Osteocyte (in vitro differentiated cells): ENCODE measurements around the gene ACTR8. TPM values are rescaled to one million over a fixed set of nuclear protein-coding genes. Genes with fewer than 3 reads are reported as not detected.
"Not testable (repeated sequence)": the region's sequence is repeated elsewhere in the genome, so short reads cannot be mapped to it uniquely, and the experiment has no call there.

ENCODE experiments used
- DNase-seq: peaks from one replicate; pipeline ENCODE4 v3.0.0; 2021; ENCODE audit warnings: mixed read lengths; ENCODE audit not compliant: unreplicated experiment; ENCODE audit errors: extremely low spot score
- H3K27ac Mint-ChIP-seq: one replicate; pipeline ENCODE4 v1.8.0; 2021; ENCODE audit warnings: mild to moderate bottlenecking, mixed read lengths; ENCODE audit not compliant: unreplicated experiment
- H3K27me3 Mint-ChIP-seq: one replicate; pipeline ENCODE4 v1.8.0; 2021; ENCODE audit warnings: mixed read lengths; ENCODE audit not compliant: unreplicated experiment
- H3K36me3 Mint-ChIP-seq: one replicate; pipeline ENCODE4 v1.8.0; 2021; ENCODE audit warnings: mixed read lengths; ENCODE audit not compliant: unreplicated experiment
- H3K4me1 Mint-ChIP-seq: one replicate; pipeline ENCODE4 v1.8.0; 2021; ENCODE audit warnings: mixed read lengths; ENCODE audit not compliant: unreplicated experiment
- H3K4me3 Mint-ChIP-seq: one replicate; pipeline ENCODE4 v1.8.0; 2021; ENCODE audit warnings: mild to moderate bottlenecking, moderate library complexity, mixed read lengths; ENCODE audit not compliant: unreplicated experiment
- H3K9me3 Mint-ChIP-seq: one replicate; pipeline ENCODE4 v1.8.0; 2021; ENCODE audit warnings: mixed read lengths; ENCODE audit not compliant: unreplicated experiment
- CTCF ChIP-seq: fragments of 200-600 bp; sonication (generic); IDR thresholded peaks from 2 replicates; pipeline ENCODE4 v1.5.0; 2021; ENCODE audit warnings: antibody characterized with exemption, mild to moderate bottlenecking, moderate library complexity
- long read RNA-seq: library from polyadenylated mRNA; unstranded; transcript quantifications from one replicate; pipeline ENCODE4 v2.0.0, GENCODE V29; 2021
- total RNA-seq: library from RNA; stranded (reverse); gene quantifications from 2 replicates; pipeline ENCODE4 v1.2.1, GENCODE V29; 2021

The ACTR8 gene
- total RNA-seq: 40.0 and 51.9 TPM in 2 replicates
- long read RNA-seq, transcript ACTR8-201 (13 exons, 3,629 nt): major isoform, 218 of 278 reads
- long read RNA-seq, partial matches to known transcripts: 17 of 278 reads
- long read RNA-seq, other reads (novel, unspliced or antisense): 42 of 278 reads

GRCh38 chr3:53881691-53882593 is at the start of gene ACTR8:
Gene ACTR8 (minus strand): TSS chr3:53882152. CDS start chr3:53882101, 51 bp downstream.
- Mint-ChIP-seq H3K27me3 (no peaks in the 10 kb centered on the region), H3K36me3 (peaks cover 34% of the 10 kb centered on the region), H3K9me3 (no peaks in the 10 kb centered on the region), H3K4me1 (peaks cover 21% of the 10 kb centered on the region), H3K4me3 (peak within 1 kb of the TSS; percentile 100), H3K27ac (peak within 1 kb of the TSS; percentile 97)
- DNase-seq: peak; percentile 96
- TF ChIP-seq CTCF: peak; percentile 26

- not testable (repeated sequence) for H3K9me3 Mint-ChIP-seq, H3K4me3 Mint-ChIP-seq, DNase-seq, H3K27ac Mint-ChIP-seq, H3K4me1 Mint-ChIP-seq, H3K36me3 Mint-ChIP-seq
- peaks cover 18% of the 10 kb centered on the region for H3K27me3 Mint-ChIP-seq
These were observed 45.4 kb upstream of the ACTR8 start for GRCh38 chr3:53927208-53927872.

GRCh38 chr3:53921296-53921695 is 39.3 kb upstream of the ACTR8 start:
- Mint-ChIP-seq H3K27ac (no peak overlapping the region), H3K4me1 (no peaks in the 10 kb centered on the region), H3K9me3 (peaks cover 5% of the 10 kb centered on the region), H3K36me3 (no peaks in the 10 kb centered on the region), H3K4me3 (no peak overlapping the region), H3K27me3 (peaks cover 20% of the 10 kb centered on the region)
- peak; percentile 41 for TF ChIP-seq CTCF
- no peak for DNase-seq

GRCh38 chr3:53919741-53920140 is 37.8 kb upstream of the ACTR8 start:
- no peaks in the 10 kb centered on the region for H3K4me1 Mint-ChIP-seq
- peaks cover 29% of the 10 kb centered on the region for H3K27me3 Mint-ChIP-seq
- no peak for DNase-seq
- no peak for TF ChIP-seq CTCF
- no peak overlapping the region for H3K4me3 Mint-ChIP-seq
- H3K27ac Mint-ChIP-seq: no peak overlapping the region
- peaks cover 5% of the 10 kb centered on the region for H3K9me3 Mint-ChIP-seq
- H3K36me3 Mint-ChIP-seq: no peaks in the 10 kb centered on the region

GRCh38 chr3:53913401-53913800 is 31.4 kb upstream of the ACTR8 start:
- Mint-ChIP-seq H3K36me3 (no peaks in the 10 kb centered on the region), H3K27me3 (peaks cover 47% of the 10 kb centered on the region), H3K4me3 (no peak overlapping the region), H3K4me1 (no peaks in the 10 kb centered on the region), H3K27ac (no peak overlapping the region), H3K9me3 (no peaks in the 10 kb centered on the region)
- no peak for TF ChIP-seq CTCF
- DNase-seq: no peak
